IMR-90 (cell line): ENCODE data around the gene WIPF2. TPM values are rescaled to one million over a fixed set of nuclear protein-coding genes. Genes with fewer than 3 reads are reported as not detected.

Experiments
- ATAC-seq: fragments of 200-7000 bp; cut with Tn5 transposase; 2 replicates; pipeline ENCODE4 v1.9.1; 2020; ENCODE audit warnings: low read depth, mild to moderate bottlenecking, moderate library complexity
- BruUV-seq: library from RNA; stranded (reverse); fragments of 400-500 nt; replicated peaks from 2 replicates; lab custom pipeline; 2021; lab: Mats Ljungman, UMichigan
- CTCF ChIA-PET: fragments of 300-600 bp; formaldehyde crosslinking; extraction: SDS; loops from one replicate; lab custom pipeline; 2021; ENCODE audit warnings: antibody characterized with exemption; lab: Yijun Ruan, JAX
- POLR2A ChIA-PET: fragments of 300-600 bp; sonication (Branson Sonifier 250); formaldehyde crosslinking; loops from one replicate; lab custom pipeline; 2022; ENCODE audit warnings: antibody characterized with exemption; ENCODE audit not compliant: unreplicated experiment; lab: Charles Lee
- DNase-seq: peaks from one replicate; pipeline ENCODE4 v3.0.0; 2013
- H2AFZ ChIP-seq: replicated peaks from 2 replicates; pipeline ENCODE3; 2013; ENCODE audit warnings: low read length, mild to moderate bottlenecking; ENCODE audit not compliant: poor library complexity
- H2AK5ac ChIP-seq: 2 replicates; pipeline ENCODE4 v1.6.1; 2013; ENCODE audit warnings: low read depth, low read length, inconsistent platforms
- H2AK9ac ChIP-seq: replicated peaks from 2 replicates; pipeline ENCODE3; 2013; ENCODE audit warnings: mild to moderate bottlenecking, low read depth, low read length, moderate library complexity; ENCODE audit not compliant: poor library complexity
- H2BK120ac ChIP-seq: 2 replicates; pipeline ENCODE4 v1.6.1; 2013; ENCODE audit warnings: low read depth, low read length, inconsistent platforms
- H2BK15ac ChIP-seq: 3 replicates; pipeline ENCODE4 v1.6.1; 2013; ENCODE audit warnings: low read depth, low read length, inconsistent platforms
- H2BK20ac ChIP-seq: 2 replicates; pipeline ENCODE4 v1.6.1; 2013; ENCODE audit warnings: low read depth, mild to moderate bottlenecking, inconsistent platforms, low read length, moderate library complexity
- H2BK5ac ChIP-seq: 2 replicates; pipeline ENCODE4 v1.6.1; 2013; ENCODE audit warnings: mild to moderate bottlenecking, low read depth, low read length, inconsistent platforms; ENCODE audit not compliant: poor library complexity, severe bottlenecking
- H3K14ac ChIP-seq: replicated peaks from 2 replicates; pipeline ENCODE4 v1.6.1; 2013; ENCODE audit warnings: low read depth, low read length, inconsistent platforms
- H3K18ac ChIP-seq: 2 replicates; pipeline ENCODE4 v1.6.1; 2013; ENCODE audit warnings: low read depth, low read length, control low read depth
- H3K23ac ChIP-seq: 2 replicates; pipeline ENCODE4 v1.6.1; 2013; ENCODE audit warnings: low read depth, low read length, inconsistent platforms
- H3K27ac ChIP-seq: 2 replicates; pipeline ENCODE4 v1.5.1; 2013; ENCODE audit warnings: mild to moderate bottlenecking, control low read depth, low read length; ENCODE audit not compliant: insufficient read depth
- H3K27me3 ChIP-seq: 2 replicates; pipeline ENCODE4 v1.6.1; 2013; ENCODE audit warnings: low read length; ENCODE audit not compliant: control insufficient read depth, insufficient read depth
- H3K36me3 ChIP-seq: 2 replicates; pipeline ENCODE4 v1.6.1; 2013; ENCODE audit warnings: low read length, mixed read lengths; ENCODE audit not compliant: control insufficient read depth, insufficient read depth
- H3K4ac ChIP-seq: 2 replicates; pipeline ENCODE4 v1.6.1; 2013; ENCODE audit warnings: low read depth, low read length, inconsistent platforms
- H3K4me1 ChIP-seq: 2 replicates; pipeline ENCODE4 v1.6.1; 2013; ENCODE audit warnings: low read length, mixed read lengths; ENCODE audit not compliant: control insufficient read depth, insufficient read depth
- H3K4me2 ChIP-seq: 2 replicates; pipeline ENCODE4 v1.6.1; 2013; ENCODE audit warnings: low read depth, mild to moderate bottlenecking, control low read depth, low read length, moderate library complexity
- H3K4me3 ChIP-seq: 2 replicates; pipeline ENCODE4 v1.5.1; 2013; ENCODE audit warnings: low read depth, mild to moderate bottlenecking, control low read depth, low read length, moderate library complexity; ENCODE audit not compliant: insufficient read depth
- H3K56ac ChIP-seq: 2 replicates; pipeline ENCODE4 v1.6.1; 2013; ENCODE audit warnings: low read length, inconsistent platforms; ENCODE audit not compliant: insufficient read depth; ENCODE audit errors: extremely low read depth
- H3K79me1 ChIP-seq, 2 experiments: 2 replicates each; pipeline ENCODE4 v1.6.1; 2013; ENCODE audit warnings: low read length in 2 of 2, inconsistent platforms in 1 of 2, low read depth in 1 of 2
- H3K9ac ChIP-seq: 2 replicates; pipeline ENCODE4 v1.6.1; 2013; ENCODE audit warnings: low read depth, low read length, control low read depth
- H3K9me1 ChIP-seq: 2 replicates; pipeline ENCODE4 v1.6.1; 2013; ENCODE audit warnings: low read length, inconsistent platforms; ENCODE audit not compliant: insufficient read depth
- H3K9me3 ChIP-seq: 2 replicates; pipeline ENCODE4 v1.6.1; 2013; ENCODE audit warnings: low read length; ENCODE audit not compliant: control insufficient read depth, insufficient read depth
- H4K20me1 ChIP-seq: 2 replicates; pipeline ENCODE4 v1.6.1; 2013; ENCODE audit warnings: low read length, inconsistent platforms; ENCODE audit not compliant: insufficient read depth
- H4K5ac ChIP-seq: 2 replicates; pipeline ENCODE4 v1.6.1; 2013; ENCODE audit warnings: mild to moderate bottlenecking, low read depth, low read length, control low read depth
- H4K8ac ChIP-seq, 2 experiments: 2 replicates each; pipeline ENCODE4 v1.6.1; 2013; ENCODE audit warnings: low read depth in 2 of 2, low read length in 2 of 2, control low read depth in 1 of 2, inconsistent platforms in 1 of 2
- H4K91ac ChIP-seq: 2 replicates; pipeline ENCODE4 v1.6.1; 2013; ENCODE audit warnings: low read depth, low read length, inconsistent platforms; ENCODE audit not compliant: insufficient read depth
- BHLHE40 ChIP-seq: fragments of 150-350 bp; IDR thresholded peaks from 2 replicates; pipeline ENCODE4 v1.6.1; 2016; ENCODE audit warnings: mild to moderate bottlenecking, low read depth, low read length
- FOS ChIP-seq: fragments of 150-350 bp; IDR thresholded peaks from 2 replicates; pipeline ENCODE4 v1.6.1; 2016; ENCODE audit warnings: low read depth, low read length
- MAZ ChIP-seq: IDR thresholded peaks from 2 replicates; pipeline ENCODE4 v1.6.1; 2012; ENCODE audit warnings: low read depth, mild to moderate bottlenecking, low read length, improper control_type of control experiment, moderate library complexity, borderline replicate concordance
- NFE2L2 ChIP-seq: fragments of 150-350 bp; IDR thresholded peaks from 2 replicates; pipeline ENCODE4 v1.6.1; 2016; ENCODE audit warnings: low read depth, mild to moderate bottlenecking, low read length
- SMC3 ChIP-seq: fragments of 150-350 bp; IDR thresholded peaks from 2 replicates; pipeline ENCODE4 v1.6.1; 2016; ENCODE audit warnings: low read depth, mild to moderate bottlenecking, antibody characterized with exemption, low read length, moderate library complexity
- WGBS, 2 experiments: methylation state at CpG; one replicate each; pipeline versions ENCODE4 v1.1.5 to v1.1.7; 2013; ENCODE audit warnings: missing lambda C conversion rate in 2 of 2; ENCODE audit not compliant: insufficient read length in 1 of 2; ENCODE audit errors: extremely low coverage in 2 of 2; 5-methylcytosine and 5-hydroxymethylcytosine counted together
- dilution Hi-C: fragments of 300-500 bp; cut with HindIII; formaldehyde crosslinking; loops from one replicate; pipeline ENCODE4 v1.14.3; 2018; ENCODE audit warnings: low sequenced_read_pairs; ENCODE audit not compliant: unreplicated experiment
- in situ Hi-C: fragments of 300-500 bp; cut with MboI; formaldehyde crosslinking; loops from 3 replicates; pipeline ENCODE4 v1.14.3; 2019; ENCODE audit warnings: low sequenced_read_pairs, inconsistent platforms, mixed read lengths
- intact Hi-C: fragments of 100-400 bp; cut with micrococcal nuclease; formaldehyde crosslinking; loops from 2 replicates; pipeline ENCODE4 v1.10.0; 2022
- polyA plus RNA-seq, 3 experiments: library from polyadenylated mRNA; depleted of rRNA; stranded (reverse); fragments of >200 nt; gene quantifications; 2 replicates each; pipeline ENCODE4 v1.2.3, GENCODE V29; 2012; ENCODE audit warnings: low replicate concordance in 1 of 3
- total RNA-seq: library from RNA; depleted of rRNA; stranded (reverse); fragments of >200 nt; gene quantifications from 2 replicates; pipeline ENCODE4 v1.2.3, GENCODE V29; 2012
- TF ChIP-seq, protein P1 (sequence below): fragments of 150-350 bp; IDR thresholded peaks from 2 replicates; pipeline ENCODE4 v1.6.1; 2016; ENCODE audit warnings: low read depth, mild to moderate bottlenecking, low read length, moderate library complexity, borderline replicate concordance
- TF ChIP-seq, protein P2 (sequence below): fragments of 150-350 bp; IDR thresholded peaks from 2 replicates; pipeline ENCODE4 v1.6.1; 2017; ENCODE audit warnings: mild to moderate bottlenecking, antibody characterized with exemption, low read length, low read depth
- TF ChIP-seq, protein P3 (sequence below): conservative IDR thresholded peaks from 2 replicates; pipeline ENCODE4 v1.5.1; 2012; ENCODE audit warnings: mild to moderate bottlenecking, low read depth, low read length, improper control_type of control experiment

The WIPF2 gene
- total and polyA plus RNA-seq, 2 of the 4 experiments (the other 2 are of a cell fraction): 2.0 to 8.9 TPM

DNA sequence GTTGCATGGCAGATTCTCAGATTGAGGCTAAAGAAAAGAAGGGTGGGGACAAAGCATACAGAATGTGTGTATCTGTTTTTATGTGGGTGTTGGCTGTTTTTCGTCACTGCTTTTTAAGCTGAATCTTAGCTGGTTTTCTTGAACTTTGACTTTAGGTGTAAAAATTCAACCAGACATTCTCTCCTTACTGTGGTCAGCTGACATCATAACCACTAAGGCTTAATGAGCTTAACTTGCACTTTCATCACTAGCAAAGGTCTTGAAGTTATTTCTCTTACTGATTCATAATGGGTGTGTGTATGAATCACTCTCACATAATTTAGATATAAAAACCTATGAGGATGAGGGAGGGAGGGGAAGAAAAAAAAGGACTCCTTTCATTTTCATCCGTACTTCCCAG is 64.6 kb downstream of the WIPF2 start (continued):
- TF ChIP-seq, protein P1, sequence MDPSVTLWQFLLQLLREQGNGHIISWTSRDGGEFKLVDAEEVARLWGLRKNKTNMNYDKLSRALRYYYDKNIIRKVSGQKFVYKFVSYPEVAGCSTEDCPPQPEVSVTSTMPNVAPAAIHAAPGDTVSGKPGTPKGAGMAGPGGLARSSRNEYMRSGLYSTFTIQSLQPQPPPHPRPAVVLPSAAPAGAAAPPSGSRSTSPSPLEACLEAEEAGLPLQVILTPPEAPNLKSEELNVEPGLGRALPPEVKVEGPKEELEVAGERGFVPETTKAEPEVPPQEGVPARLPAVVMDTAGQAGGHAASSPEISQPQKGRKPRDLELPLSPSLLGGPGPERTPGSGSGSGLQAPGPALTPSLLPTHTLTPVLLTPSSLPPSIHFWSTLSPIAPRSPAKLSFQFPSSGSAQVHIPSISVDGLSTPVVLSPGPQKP: no peak

DNA sequence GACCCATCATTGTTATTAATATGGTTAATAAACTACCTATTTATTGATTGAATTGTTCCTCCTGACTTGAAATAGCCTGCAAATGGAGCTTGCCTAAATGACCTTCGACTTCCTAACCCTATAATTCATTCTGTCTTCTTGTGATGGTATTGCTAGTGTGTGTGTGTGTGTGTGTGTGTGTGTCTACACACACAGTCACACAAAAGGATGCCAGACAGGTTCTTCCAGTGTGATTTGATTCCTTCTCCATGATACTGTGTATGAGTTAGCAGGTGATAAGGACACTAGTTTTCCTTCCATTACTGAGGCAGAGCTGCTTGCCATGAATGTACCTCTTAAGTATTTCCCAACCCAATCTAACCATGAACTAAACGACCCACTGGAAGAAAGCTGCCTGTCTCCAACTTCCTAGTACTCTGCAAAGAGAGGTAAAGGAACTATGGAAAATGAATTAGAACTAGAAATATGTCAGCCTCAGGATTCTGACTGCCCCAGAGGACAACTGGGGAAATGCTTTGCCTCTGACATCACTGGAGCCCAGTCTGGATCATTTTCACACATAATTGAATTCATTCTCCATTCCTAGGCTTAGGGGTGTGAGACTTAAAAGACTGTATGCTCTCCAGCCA is 65.1 kb downstream of the WIPF2 start:
- H2BK5ac ChIP-seq: peak overlapping the region; percentile 91
- peak overlapping the region; percentile 19 to 81; a peak in 3 of 4 replicates for H4K8ac ChIP-seq
- peak overlapping the region; percentile 94 for H2AK5ac ChIP-seq
- peak overlapping the region; percentile 35; the same call in 1 of the 2 replicates for H3K9ac ChIP-seq
- H3K4me3 ChIP-seq: peak overlapping the region; percentile 29; the same call in 1 of the 2 replicates
- DNase-seq (peak; percentile 83), ATAC-seq (peak; percentile 55)
- peak overlapping the region; percentile 82; the same call in 1 of the 2 replicates for H2BK20ac ChIP-seq
- peaks cover 9% of the 10 kb centered on the region for H3K4me1 ChIP-seq
- no CpG with 5 or more reads among the region's 2 CpGs for WGBS, 2 experiments
- peak overlapping the region; percentile 11; the same call in 1 of the 2 replicates for H4K5ac ChIP-seq
- POLR2A ChIA-PET: no interaction called here
- peak overlapping the region; percentile 23; the same call in 1 of the 2 replicates for H3K27ac ChIP-seq
- H3K36me3 ChIP-seq: peaks cover 17% of the 10 kb centered on the region
- no peak overlapping the region for H2AFZ ChIP-seq
- in situ Hi-C loops (loop anchor here (10.0 kb wide), 1 partner anchor 259 kb away; no protein-coding TSS in a partner anchor), dilution Hi-C loops (no loop called here), intact Hi-C loops (no loop called here)
- peak overlapping the region; percentile 81 for H3K4ac ChIP-seq
- no peaks in the 10 kb centered on the region for H3K27me3 ChIP-seq
- peak overlapping the region; percentile 69 for H3K56ac ChIP-seq
- peaks cover 5 to 12% of the 10 kb centered on the region in 2 experiments; a peak in 3 of 4 replicates for H3K79me1 ChIP-seq
- peak overlapping the region; percentile 83 for H2BK120ac ChIP-seq
- H3K9me3 ChIP-seq: no peaks in the 10 kb centered on the region
- BruUV-seq: no TSS peak
- peak overlapping the region; percentile 85 for H3K14ac ChIP-seq
- CTCF ChIA-PET: interaction anchor here (0.6 to 1.3 kb wide), 8 partner anchors 11 to 621 kb away, joined by 3 to 7 read pairs (median 3); partner anchors contain the start of gene WIPF2
- H2AK9ac ChIP-seq: peak overlapping the region; percentile 37
- peaks cover 7% of the 10 kb centered on the region; the same call in 1 of the 2 replicates for H4K20me1 ChIP-seq
- H2BK15ac ChIP-seq: peak overlapping the region; percentile 85; the same call in 2 of the 3 replicates
- H4K91ac ChIP-seq: peak overlapping the region; percentile 80
- H3K23ac ChIP-seq: peak overlapping the region; percentile 70
- H3K4me2 ChIP-seq: peak overlapping the region; percentile 92; the same call in 1 of the 2 replicates
- H3K18ac ChIP-seq: peak overlapping the region; percentile 45; the same call in 1 of the 2 replicates
- peaks cover 14% of the 10 kb centered on the region for H3K9me1 ChIP-seq
- TF ChIP-seq NFE2L2: no peak
- no peak; the same call in 1 of the 2 replicates for TF ChIP-seq FOS
- TF ChIP-seq, protein P2, sequence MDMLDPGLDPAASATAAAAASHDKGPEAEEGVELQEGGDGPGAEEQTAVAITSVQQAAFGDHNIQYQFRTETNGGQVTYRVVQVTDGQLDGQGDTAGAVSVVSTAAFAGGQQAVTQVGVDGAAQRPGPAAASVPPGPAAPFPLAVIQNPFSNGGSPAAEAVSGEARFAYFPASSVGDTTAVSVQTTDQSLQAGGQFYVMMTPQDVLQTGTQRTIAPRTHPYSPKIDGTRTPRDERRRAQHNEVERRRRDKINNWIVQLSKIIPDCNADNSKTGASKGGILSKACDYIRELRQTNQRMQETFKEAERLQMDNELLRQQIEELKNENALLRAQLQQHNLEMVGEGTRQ: no peak
- TF ChIP-seq BHLHE40: peak; percentile 42; the same call in 1 of the 2 replicates
- TF ChIP-seq SMC3: no peak
- TF ChIP-seq, protein P3, sequence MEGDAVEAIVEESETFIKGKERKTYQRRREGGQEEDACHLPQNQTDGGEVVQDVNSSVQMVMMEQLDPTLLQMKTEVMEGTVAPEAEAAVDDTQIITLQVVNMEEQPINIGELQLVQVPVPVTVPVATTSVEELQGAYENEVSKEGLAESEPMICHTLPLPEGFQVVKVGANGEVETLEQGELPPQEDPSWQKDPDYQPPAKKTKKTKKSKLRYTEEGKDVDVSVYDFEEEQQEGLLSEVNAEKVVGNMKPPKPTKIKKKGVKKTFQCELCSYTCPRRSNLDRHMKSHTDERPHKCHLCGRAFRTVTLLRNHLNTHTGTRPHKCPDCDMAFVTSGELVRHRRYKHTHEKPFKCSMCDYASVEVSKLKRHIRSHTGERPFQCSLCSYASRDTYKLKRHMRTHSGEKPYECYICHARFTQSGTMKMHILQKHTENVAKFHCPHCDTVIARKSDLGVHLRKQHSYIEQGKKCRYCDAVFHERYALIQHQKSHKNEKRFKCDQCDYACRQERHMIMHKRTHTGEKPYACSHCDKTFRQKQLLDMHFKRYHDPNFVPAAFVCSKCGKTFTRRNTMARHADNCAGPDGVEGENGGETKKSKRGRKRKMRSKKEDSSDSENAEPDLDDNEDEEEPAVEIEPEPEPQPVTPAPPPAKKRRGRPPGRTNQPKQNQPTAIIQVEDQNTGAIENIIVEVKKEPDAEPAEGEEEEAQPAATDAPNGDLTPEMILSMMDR: peak; percentile 37; the same call in 1 of the 2 replicates
- TF ChIP-seq, protein P1: no peak
- no peak for TF ChIP-seq MAZ
